ENCODE measurements around the gene CLTA.

DNA sequence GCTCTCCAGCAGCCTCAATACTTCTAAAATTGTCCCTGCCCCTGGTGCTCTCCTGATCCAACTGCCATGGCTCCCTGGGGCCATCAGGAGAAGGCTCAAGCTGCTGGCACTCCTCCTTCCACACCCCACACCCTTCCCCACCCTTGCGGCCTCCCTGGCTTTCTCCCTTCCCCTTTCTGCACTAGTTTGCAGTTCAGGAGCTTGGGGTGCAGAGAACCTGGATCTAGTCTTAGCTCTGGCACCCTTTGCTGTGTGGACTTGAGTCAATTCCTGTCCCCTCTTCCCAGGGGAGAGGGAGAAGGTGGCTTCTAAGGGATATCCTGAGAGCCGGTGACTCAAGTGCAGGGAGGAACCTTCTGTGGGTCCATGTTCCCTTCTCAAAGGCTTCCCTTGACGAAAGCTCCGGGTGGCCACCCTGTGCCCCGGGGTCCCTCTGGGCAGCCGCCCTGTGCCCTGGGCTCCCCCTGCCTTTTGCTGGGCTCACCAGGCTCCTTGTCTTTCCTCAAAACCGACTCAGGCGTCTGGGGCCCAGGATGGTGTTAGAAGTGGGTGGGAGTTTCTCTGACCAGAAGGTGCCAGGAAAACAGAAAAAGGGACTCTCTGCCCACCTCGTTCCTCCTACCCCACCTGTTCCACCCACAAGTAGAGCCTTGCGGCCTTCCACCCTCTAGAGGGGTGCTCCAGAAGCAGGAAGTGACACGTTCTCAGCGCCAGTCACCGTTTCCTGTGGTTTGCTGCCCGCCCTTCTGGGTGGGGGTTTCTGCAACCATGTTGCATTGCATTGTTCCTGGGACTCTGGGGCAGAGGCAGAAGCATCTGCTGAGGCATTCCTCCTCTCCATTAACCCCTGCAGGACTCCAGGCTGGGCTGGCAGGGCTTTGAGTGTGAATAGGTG lies 39.2 kb upstream of the CLTA start:
- TF ChIP-seq, protein P1, sequence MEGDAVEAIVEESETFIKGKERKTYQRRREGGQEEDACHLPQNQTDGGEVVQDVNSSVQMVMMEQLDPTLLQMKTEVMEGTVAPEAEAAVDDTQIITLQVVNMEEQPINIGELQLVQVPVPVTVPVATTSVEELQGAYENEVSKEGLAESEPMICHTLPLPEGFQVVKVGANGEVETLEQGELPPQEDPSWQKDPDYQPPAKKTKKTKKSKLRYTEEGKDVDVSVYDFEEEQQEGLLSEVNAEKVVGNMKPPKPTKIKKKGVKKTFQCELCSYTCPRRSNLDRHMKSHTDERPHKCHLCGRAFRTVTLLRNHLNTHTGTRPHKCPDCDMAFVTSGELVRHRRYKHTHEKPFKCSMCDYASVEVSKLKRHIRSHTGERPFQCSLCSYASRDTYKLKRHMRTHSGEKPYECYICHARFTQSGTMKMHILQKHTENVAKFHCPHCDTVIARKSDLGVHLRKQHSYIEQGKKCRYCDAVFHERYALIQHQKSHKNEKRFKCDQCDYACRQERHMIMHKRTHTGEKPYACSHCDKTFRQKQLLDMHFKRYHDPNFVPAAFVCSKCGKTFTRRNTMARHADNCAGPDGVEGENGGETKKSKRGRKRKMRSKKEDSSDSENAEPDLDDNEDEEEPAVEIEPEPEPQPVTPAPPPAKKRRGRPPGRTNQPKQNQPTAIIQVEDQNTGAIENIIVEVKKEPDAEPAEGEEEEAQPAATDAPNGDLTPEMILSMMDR (conservative IDR thresholded peaks at IDR 0.05 in 1 of 2, IDR thresholded peaks at IDR 0.05 in 1 of 2; ENCODE audit: extremely low read depth in 1 of 2, insufficient read depth in 1 of 2, low read depth in 1 of 2, low read length in 2 of 2), result no peak
- TF ChIP-seq EZH2 (IDR thresholded peaks at IDR 0.05; ENCODE audit: borderline replicate concordance, low read length), result no peak

All from mammary epithelial cell (primary cell).